Measurements from ENCODE around the gene CTSL.
"Not testable (repeated sequence)": the region's sequence is repeated elsewhere in the genome, so short reads cannot be mapped to it uniquely, and the experiment has no call there.

CTSL gene

GRCh38 chr9:87722393-87723088 is 3.4 kb upstream of the CTSL start:
- DNase-seq (ENCODE audit: low spot score), result no peak

GRCh38 chr9:87725356-87725899 is 491 bp upstream of the CTSL start:
- peak; percentile 51 for DNase-seq (ENCODE audit: low spot score)

- no peak for DNase-seq (ENCODE audit: low spot score)
Measured at GRCh38 chr9:87729246-87729645, 3.3 kb downstream of the CTSL start.

- DNase-seq (ENCODE audit: low spot score), result no peak
Measured at GRCh38 chr9:87731321-87731720, 5.4 kb downstream of the CTSL start.

- no peak for DNase-seq (ENCODE audit: low spot score)
Measured at GRCh38 chr9:87732344-87732743, 6.4 kb downstream of the CTSL start.

GRCh38 chr9:87732756-87733155 is 6.8 kb downstream of the CTSL start:
- DNase-seq (ENCODE audit: low spot score), result no peak

- no peak for DNase-seq (ENCODE audit: low spot score)
Measured at GRCh38 chr9:87733273-87734052, 7.5 kb downstream of the CTSL start.

GRCh38 chr9:87734106-87734505 is 8.2 kb downstream of the CTSL start:
- DNase-seq (ENCODE audit: low spot score), result no peak

- DNase-seq (ENCODE audit: low spot score), result no peak
Measured at GRCh38 chr9:87739546-87739945, 13.6 kb downstream of the CTSL start.

GRCh38 chr9:87740209-87740608 is 14.3 kb downstream of the CTSL start:
- DNase-seq (ENCODE audit: low spot score), result no peak

GRCh38 chr9:87741326-87741725 is 15.4 kb downstream of the CTSL start:
- DNase-seq (ENCODE audit: low spot score), result no peak

- DNase-seq (ENCODE audit: low spot score), result no peak
Measured at GRCh38 chr9:87741891-87742290, 16.0 kb downstream of the CTSL start.

- no peak for DNase-seq (ENCODE audit: low spot score)
Measured at GRCh38 chr9:87742813-87743428, 17.0 kb downstream of the CTSL start.

GRCh38 chr9:87744247-87744646 is 18.3 kb downstream of the CTSL start:
- not testable (repeated sequence) for DNase-seq (ENCODE audit: low spot score)

GRCh38 chr9:87746186-87746585 is 20.3 kb downstream of the CTSL start:
- no peak for DNase-seq (ENCODE audit: low spot score)

GRCh38 chr9:87748881-87749280 is 23.0 kb downstream of the CTSL start:
- DNase-seq (ENCODE audit: low spot score), result no peak

GRCh38 chr9:87749335-87750035 is 23.6 kb downstream of the CTSL start:
- DNase-seq (ENCODE audit: low spot score), result no peak

- no peak for DNase-seq (ENCODE audit: low spot score)
Measured at GRCh38 chr9:87750726-87751125, 24.8 kb downstream of the CTSL start.

GRCh38 chr9:87751423-87751822 is 25.5 kb downstream of the CTSL start:
- no peak for DNase-seq (ENCODE audit: low spot score)

- DNase-seq (ENCODE audit: low spot score), result no peak
Measured at GRCh38 chr9:87751868-87752267, 25.9 kb downstream of the CTSL start.

GRCh38 chr9:87753313-87753712 is 27.4 kb downstream of the CTSL start:
- no peak for DNase-seq (ENCODE audit: low spot score)

GRCh38 chr9:87758330-87758729 is 32.4 kb downstream of the CTSL start:
- DNase-seq (ENCODE audit: low spot score), result not testable (repeated sequence)
